Skeletal muscle satellite cell (primary cell): Measurements from ENCODE around the gene ALKBH8.
A peak's percentile ranks its signal among the peaks of the same experiment; 100 is the strongest.
"Not testable (repeated sequence)": the region's sequence is repeated elsewhere in the genome, so short reads cannot be mapped to it uniquely, and the experiment has no call there.

ENCODE experiments used
- H3K27me3 ChIP-seq: 2 replicates; pipeline ENCODE4 v1.7.0; 2013; ENCODE audit warnings: low read length; ENCODE audit not compliant: control insufficient read depth, insufficient read depth
- H3K36me3 ChIP-seq: 2 replicates; pipeline ENCODE4 v1.7.0; 2013; ENCODE audit warnings: mild to moderate bottlenecking, control low read depth, low read length; ENCODE audit not compliant: insufficient read depth
- H3K4me1 ChIP-seq: 2 replicates; pipeline ENCODE4 v1.7.0; 2013; ENCODE audit warnings: low read length; ENCODE audit not compliant: control insufficient read depth, insufficient read depth
- H3K4me2 ChIP-seq: 2 replicates; pipeline ENCODE4 v1.7.0; 2013; ENCODE audit warnings: mild to moderate bottlenecking, low read length
- H3K4me3 ChIP-seq: 2 replicates; pipeline ENCODE4 v1.7.0; 2013; ENCODE audit warnings: low read length
- H3K9ac ChIP-seq: 2 replicates; pipeline ENCODE4 v1.7.0; 2013; ENCODE audit warnings: mild to moderate bottlenecking, low read depth, low read length, moderate library complexity
- H3K9me3 ChIP-seq: replicated peaks from 2 replicates; pipeline ENCODE4 v1.7.0; 2013; ENCODE audit warnings: mild to moderate bottlenecking, control low read depth, low read length

ALKBH8 gene

GRCh38 chr11:107592813-107593212, 27.3 kb upstream of the ALKBH8 start:
- no peak overlapping the region for H3K4me3 ChIP-seq
- no peaks in the 10 kb centered on the region for H3K36me3 ChIP-seq
- H3K27me3 ChIP-seq = peaks cover 38% of the 10 kb centered on the region
- H3K9me3 ChIP-seq = no peaks in the 10 kb centered on the region
- H3K9ac ChIP-seq = no peak overlapping the region
- no peak overlapping the region for H3K4me2 ChIP-seq
- peaks cover 20% of the 10 kb centered on the region for H3K4me1 ChIP-seq

- H3K9me3 ChIP-seq = no peaks in the 10 kb centered on the region
- peaks cover 26% of the 10 kb centered on the region for H3K4me1 ChIP-seq
- no peaks in the 10 kb centered on the region for H3K36me3 ChIP-seq
- H3K9ac ChIP-seq = no peak overlapping the region
- H3K4me3 ChIP-seq = peak overlapping the region; percentile 94
- H3K4me2 ChIP-seq = peak overlapping the region; percentile 100
- H3K27me3 ChIP-seq = peaks cover 38% of the 10 kb centered on the region
Measured at GRCh38 chr11:107592231-107592590, 26.7 kb upstream of the ALKBH8 start.

- Histone ChIP-seq H3K36me3 (no peaks in the 10 kb centered on the region), H3K9me3 (no peaks in the 10 kb centered on the region), H3K9ac (peak overlapping the region; percentile 70), H3K4me1 (peaks cover 31% of the 10 kb centered on the region), H3K27me3 (peaks cover 38% of the 10 kb centered on the region), H3K4me2 (peak overlapping the region; percentile 100), H3K4me3 (peak overlapping the region; percentile 94)
Measured at GRCh38 chr11:107591378-107592230, 26.1 kb upstream of the ALKBH8 start.

- Histone ChIP-seq H3K9ac (peak within 1 kb of the TSS; percentile 70), H3K9me3 (no peaks in the 10 kb centered on the region), H3K36me3 (no peaks in the 10 kb centered on the region), H3K4me2 (peak within 1 kb of the TSS; percentile 100), H3K4me3 (peak within 1 kb of the TSS; percentile 94), H3K27me3 (peaks cover 38% of the 10 kb centered on the region), H3K4me1 (peaks cover 32% of the 10 kb centered on the region)
Measured at GRCh38 chr11:107590460-107591377, 25.2 kb upstream of the ALKBH8 start, which contains the start of gene ELMOD1. TSS of gene ELMOD1 (plus strand) at chr11:107591147. CDS start at chr11:107618190, 27,043 bp downstream.

GRCh38 chr11:107587306-107587979, 21.9 kb upstream of the ALKBH8 start:
- Histone ChIP-seq H3K4me3 (no peak overlapping the region), H3K9ac (no peak overlapping the region), H3K4me2 (peak overlapping the region; percentile 15), H3K4me1 (peaks cover 41% of the 10 kb centered on the region), H3K27me3 (peaks cover 13% of the 10 kb centered on the region), H3K9me3 (no peaks in the 10 kb centered on the region), H3K36me3 (no peaks in the 10 kb centered on the region)

GRCh38 chr11:107583629-107584195, 18.2 kb upstream of the ALKBH8 start:
- no peaks in the 10 kb centered on the region for H3K27me3 ChIP-seq

GRCh38 chr11:107581147-107581546, 15.6 kb upstream of the ALKBH8 start:
- peaks cover 9% of the 10 kb centered on the region for H3K4me1 ChIP-seq
- H3K27me3 ChIP-seq = no peaks in the 10 kb centered on the region
- no peaks in the 10 kb centered on the region for H3K36me3 ChIP-seq
- H3K9ac ChIP-seq = no peak overlapping the region
- H3K4me3 ChIP-seq = no peak overlapping the region
- no peak overlapping the region for H3K4me2 ChIP-seq
- no peaks in the 10 kb centered on the region for H3K9me3 ChIP-seq

More at GRCh38 chr11:107583629-107584195, 18.2 kb upstream of the ALKBH8 start:
- peaks cover 27% of the 10 kb centered on the region for H3K4me1 ChIP-seq
- H3K9ac ChIP-seq = no peak overlapping the region
- no peak overlapping the region for H3K4me2 ChIP-seq
- H3K36me3 ChIP-seq = no peaks in the 10 kb centered on the region
- no peaks in the 10 kb centered on the region for H3K9me3 ChIP-seq
- no peak overlapping the region for H3K4me3 ChIP-seq

GRCh38 chr11:107579169-107579568, 13.6 kb upstream of the ALKBH8 start:
- not testable (repeated sequence) for H3K4me2 ChIP-seq, H3K4me3 ChIP-seq, H3K9ac ChIP-seq, H3K4me1 ChIP-seq, H3K9me3 ChIP-seq, H3K27me3 ChIP-seq, H3K36me3 ChIP-seq

GRCh38 chr11:107577346-107577711, 11.8 kb upstream of the ALKBH8 start:
- H3K4me1 ChIP-seq = no peaks in the 10 kb centered on the region
- no peak overlapping the region for H3K4me2 ChIP-seq
- H3K9ac ChIP-seq = no peak overlapping the region
- H3K36me3 ChIP-seq = no peaks in the 10 kb centered on the region
- no peaks in the 10 kb centered on the region for H3K9me3 ChIP-seq
- H3K27me3 ChIP-seq = no peaks in the 10 kb centered on the region
- H3K4me3 ChIP-seq = no peak overlapping the region

- not testable (repeated sequence) for H3K36me3 ChIP-seq, H3K4me2 ChIP-seq, H3K9ac ChIP-seq
Measured at GRCh38 chr11:107576497-107577345, 11.2 kb upstream of the ALKBH8 start.

More at GRCh38 chr11:107576497-107577345, 11.2 kb upstream of the ALKBH8 start:
- not testable (repeated sequence) for H3K4me1 ChIP-seq, H3K27me3 ChIP-seq, H3K4me3 ChIP-seq, H3K9me3 ChIP-seq
